HepG2 (cell line): ENCODE measurements around the gene NSMF. TPM values are rescaled to one million over a fixed set of nuclear protein-coding genes. Genes with fewer than 3 reads are reported as not detected.

Experiments used
- AGO2 ChIP-seq: fragments of 200-400 bp; formaldehyde crosslinking; optimal IDR thresholded peaks from 2 replicates; pipeline ENCODE3; 2017; ENCODE audit warnings: mild to moderate bottlenecking, low read depth, low read length, moderate library complexity
- BRF2 ChIP-seq: sonication (generic); formaldehyde crosslinking; IDR thresholded peaks from 2 replicates; pipeline ENCODE4 v1.8.1; 2022; ENCODE audit warnings: mild to moderate bottlenecking, missing genetic modification reagents
- CENPT ChIP-seq: sonication (generic); formaldehyde crosslinking; IDR thresholded peaks from 2 replicates; pipeline ENCODE4 v1.8.0; 2022; ENCODE audit warnings: low read depth, mild to moderate bottlenecking, moderate library complexity, missing genetic modification reagents
- HNRNPK ChIP-seq: fragments of 200-400 bp; formaldehyde crosslinking; IDR thresholded peaks from 2 replicates; pipeline ENCODE4 v1.6.1; 2018; ENCODE audit warnings: low read length, low read depth, moderate library complexity, mild to moderate bottlenecking; ENCODE audit not compliant: poor library complexity, severe bottlenecking
- HNRNPLL ChIP-seq: fragments of 200-400 bp; formaldehyde crosslinking; IDR thresholded peaks from 2 replicates; pipeline ENCODE4 v1.6.1; 2017; ENCODE audit warnings: mild to moderate bottlenecking, low read depth, low read length; ENCODE audit not compliant: poor library complexity, severe bottlenecking
- HOXA3 ChIP-seq: sonication (generic); formaldehyde crosslinking; IDR thresholded peaks from 2 replicates; pipeline ENCODE4 v1.5.0; 2020; ENCODE audit warnings: missing genetic modification reagents
- KLF12 ChIP-seq: sonication (generic); formaldehyde crosslinking; IDR thresholded peaks from 2 replicates; pipeline ENCODE4 v1.4.0; 2020; ENCODE audit warnings: missing genetic modification reagents, borderline replicate concordance
- KLF13 ChIP-seq: sonication (generic); formaldehyde crosslinking; IDR thresholded peaks from 2 replicates; pipeline ENCODE4 v1.4.0; 2020; ENCODE audit warnings: mild to moderate bottlenecking, missing genetic modification reagents
- SAFB2 ChIP-seq: sonication (generic); formaldehyde crosslinking; IDR thresholded peaks from 2 replicates; pipeline ENCODE4 v1.5.1; 2020; ENCODE audit warnings: missing genetic modification reagents, low read depth, mild to moderate bottlenecking, borderline replicate concordance
- SALL2 ChIP-seq: sonication (generic); formaldehyde crosslinking; IDR thresholded peaks from 2 replicates; pipeline ENCODE4 v1.8.1; 2023; ENCODE audit warnings: mild to moderate bottlenecking, missing genetic modification reagents, inconsistent platforms
- SOX6 ChIP-seq, 2 experiments: fragments of 450-650 bp in 1 of 2; sonication (generic) in 1 of 2; formaldehyde crosslinking in 1 of 2; IDR thresholded peaks; 2 replicates each; pipeline versions ENCODE4 v1.4.0 to v1.6.1; 2017 to 2020; ENCODE audit warnings: antibody characterized with exemption in 1 of 2, mild to moderate bottlenecking in 1 of 2, missing genetic modification reagents in 1 of 2
- THYN1 ChIP-seq: sonication (generic); formaldehyde crosslinking; IDR thresholded peaks from 2 replicates; pipeline ENCODE4 v1.8.1; 2023; ENCODE audit warnings: low read depth, mild to moderate bottlenecking, moderate library complexity, missing genetic modification reagents, borderline replicate concordance
- YY1 ChIP-seq: IDR thresholded peaks from 2 replicates; pipeline ENCODE4 v1.6.1; 2011; ENCODE audit warnings: low read length, low read depth, moderate library complexity, mild to moderate bottlenecking; ENCODE audit not compliant: insufficient read depth, insufficient replicate concordance
- ZBTB8A ChIP-seq: sonication (generic); formaldehyde crosslinking; IDR thresholded peaks from 2 replicates; pipeline ENCODE4 v1.4.0; 2020; ENCODE audit warnings: mild to moderate bottlenecking, low read depth, missing genetic modification reagents, borderline replicate concordance
- ZFP41 ChIP-seq: sonication (generic); formaldehyde crosslinking; IDR thresholded peaks from 2 replicates; pipeline ENCODE4 v1.4.0; 2020; ENCODE audit warnings: mild to moderate bottlenecking, missing genetic modification reagents, borderline replicate concordance
- ZSCAN20 ChIP-seq: sonication (generic); formaldehyde crosslinking; IDR thresholded peaks from 2 replicates; pipeline ENCODE4 v1.4.0; 2020; ENCODE audit warnings: missing genetic modification reagents, mild to moderate bottlenecking, borderline replicate concordance
- polyA plus RNA-seq, 8 experiments: library from polyadenylated mRNA; depleted of rRNA in 3 of 8; stranded (reverse) in 7 of 8; unstranded in 1 of 8; fragments of >200 nt; fragmentation: Illumina TruSeq in 4 of 8; extraction: Trizol in 4 of 8; gene quantifications; 2 replicates each; pipeline versions ENCODE4 v1.2.1 to v1.2.3, GENCODE V29; 2011 to 2016; ENCODE audit warnings: low read depth in 4 of 8, missing spikeins in 1 of 8, mixed read lengths in 1 of 8; ENCODE audit not compliant: insufficient read depth in 1 of 8
- total RNA-seq, 5 experiments: library from RNA; depleted of rRNA; stranded (reverse); fragments of >200 nt; fragmentation: Illumina TruSeq; extraction: Trizol; gene quantifications; 2 replicates each; pipeline ENCODE4 v1.2.3, GENCODE V29; 2016; ENCODE audit warnings: low read depth in 1 of 5
- TF ChIP-seq, protein P1 (sequence below): IDR thresholded peaks from 2 replicates; pipeline ENCODE4 v1.6.1; 2012; ENCODE audit warnings: inconsistent platforms
- TF ChIP-seq, protein P2 (sequence below): sonication (generic); formaldehyde crosslinking; IDR thresholded peaks from 2 replicates; pipeline ENCODE4 v1.9.0; 2021; ENCODE audit warnings: mild to moderate bottlenecking, missing genetic modification reagents

NSMF gene
- total and polyA plus RNA-seq, 2 of the 13 experiments (the other 11 are each of a cell fraction or from before 2014, with no cell fraction given) = 44.3 to 183 TPM

DNA sequence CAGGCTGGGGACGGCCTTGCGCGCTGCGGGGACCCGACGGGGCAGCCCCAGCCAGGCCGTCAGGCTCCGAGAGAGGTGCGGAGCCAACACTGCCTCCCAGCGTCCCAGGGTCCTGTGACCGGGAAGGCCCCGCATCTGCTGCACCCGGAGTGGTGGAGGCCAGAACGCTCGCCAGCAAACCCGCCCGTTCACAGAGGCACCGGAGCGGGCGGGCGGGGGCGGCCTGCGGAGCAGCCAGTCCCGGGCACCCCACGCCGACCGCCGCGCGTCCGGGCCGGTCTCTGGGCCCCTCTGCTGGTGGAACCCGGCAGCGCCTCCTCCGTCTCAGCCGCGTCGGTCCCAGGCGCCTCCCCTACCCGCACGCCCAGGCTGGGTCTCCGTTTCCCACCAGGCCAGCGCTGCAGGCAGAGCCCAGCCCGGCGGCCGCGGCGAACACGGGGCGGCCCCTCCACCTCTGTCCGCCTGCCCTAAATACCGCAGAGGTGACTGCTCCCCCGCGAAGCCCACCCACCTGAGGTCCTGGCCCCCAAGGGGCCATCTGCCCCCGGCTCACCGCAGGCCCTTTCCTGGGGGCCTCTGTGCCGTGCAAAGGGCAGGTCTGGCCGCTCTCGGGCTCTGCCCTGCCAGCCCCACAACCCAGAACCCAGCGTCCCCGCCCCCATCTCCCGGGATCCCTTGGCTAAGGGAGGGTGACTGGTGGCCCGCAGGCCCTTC, 52.1 kb downstream of the NSMF start (continued):
- TF ChIP-seq HNRNPK (peak; percentile 30), KLF12 (CRISPR knock-in tag) (peak; percentile 55; the same call in 1 of the 2 replicates), ZBTB8A (no peak), BRF2 (CRISPR knock-in tag) (0 out of 2 replicates have a peak, but pooled peaks have one; percentile 50), SAFB2 (peak; percentile 76; the same call in 1 of the 2 replicates), ZFP41 (CRISPR knock-in tag) (no peak), ZSCAN20 (CRISPR knock-in tag) (no peak), SOX6 (IDR thresholded peaks at IDR 0.05) (no peak), SOX6 (CRISPR knock-in tag; IDR thresholded peaks at IDR 0.05) (peak; percentile 34), AGO2 (peak; percentile 80), SALL2 (peak; percentile 71; the same call in 1 of the 2 replicates), KLF13 (CRISPR knock-in tag) (no peak), HNRNPLL (peak; percentile 41), CENPT (CRISPR knock-in tag) (no peak), HOXA3 (CRISPR knock-in tag) (peak; percentile 50; the same call in 1 of the 2 replicates), THYN1 (CRISPR knock-in tag) (no peak), YY1 (peak; percentile 30)
- TF ChIP-seq, protein P1, sequence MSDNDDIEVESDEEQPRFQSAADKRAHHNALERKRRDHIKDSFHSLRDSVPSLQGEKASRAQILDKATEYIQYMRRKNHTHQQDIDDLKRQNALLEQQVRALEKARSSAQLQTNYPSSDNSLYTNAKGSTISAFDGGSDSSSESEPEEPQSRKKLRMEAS = peak; percentile 40; the same call in 1 of the 2 replicates
- TF ChIP-seq, protein P2, sequence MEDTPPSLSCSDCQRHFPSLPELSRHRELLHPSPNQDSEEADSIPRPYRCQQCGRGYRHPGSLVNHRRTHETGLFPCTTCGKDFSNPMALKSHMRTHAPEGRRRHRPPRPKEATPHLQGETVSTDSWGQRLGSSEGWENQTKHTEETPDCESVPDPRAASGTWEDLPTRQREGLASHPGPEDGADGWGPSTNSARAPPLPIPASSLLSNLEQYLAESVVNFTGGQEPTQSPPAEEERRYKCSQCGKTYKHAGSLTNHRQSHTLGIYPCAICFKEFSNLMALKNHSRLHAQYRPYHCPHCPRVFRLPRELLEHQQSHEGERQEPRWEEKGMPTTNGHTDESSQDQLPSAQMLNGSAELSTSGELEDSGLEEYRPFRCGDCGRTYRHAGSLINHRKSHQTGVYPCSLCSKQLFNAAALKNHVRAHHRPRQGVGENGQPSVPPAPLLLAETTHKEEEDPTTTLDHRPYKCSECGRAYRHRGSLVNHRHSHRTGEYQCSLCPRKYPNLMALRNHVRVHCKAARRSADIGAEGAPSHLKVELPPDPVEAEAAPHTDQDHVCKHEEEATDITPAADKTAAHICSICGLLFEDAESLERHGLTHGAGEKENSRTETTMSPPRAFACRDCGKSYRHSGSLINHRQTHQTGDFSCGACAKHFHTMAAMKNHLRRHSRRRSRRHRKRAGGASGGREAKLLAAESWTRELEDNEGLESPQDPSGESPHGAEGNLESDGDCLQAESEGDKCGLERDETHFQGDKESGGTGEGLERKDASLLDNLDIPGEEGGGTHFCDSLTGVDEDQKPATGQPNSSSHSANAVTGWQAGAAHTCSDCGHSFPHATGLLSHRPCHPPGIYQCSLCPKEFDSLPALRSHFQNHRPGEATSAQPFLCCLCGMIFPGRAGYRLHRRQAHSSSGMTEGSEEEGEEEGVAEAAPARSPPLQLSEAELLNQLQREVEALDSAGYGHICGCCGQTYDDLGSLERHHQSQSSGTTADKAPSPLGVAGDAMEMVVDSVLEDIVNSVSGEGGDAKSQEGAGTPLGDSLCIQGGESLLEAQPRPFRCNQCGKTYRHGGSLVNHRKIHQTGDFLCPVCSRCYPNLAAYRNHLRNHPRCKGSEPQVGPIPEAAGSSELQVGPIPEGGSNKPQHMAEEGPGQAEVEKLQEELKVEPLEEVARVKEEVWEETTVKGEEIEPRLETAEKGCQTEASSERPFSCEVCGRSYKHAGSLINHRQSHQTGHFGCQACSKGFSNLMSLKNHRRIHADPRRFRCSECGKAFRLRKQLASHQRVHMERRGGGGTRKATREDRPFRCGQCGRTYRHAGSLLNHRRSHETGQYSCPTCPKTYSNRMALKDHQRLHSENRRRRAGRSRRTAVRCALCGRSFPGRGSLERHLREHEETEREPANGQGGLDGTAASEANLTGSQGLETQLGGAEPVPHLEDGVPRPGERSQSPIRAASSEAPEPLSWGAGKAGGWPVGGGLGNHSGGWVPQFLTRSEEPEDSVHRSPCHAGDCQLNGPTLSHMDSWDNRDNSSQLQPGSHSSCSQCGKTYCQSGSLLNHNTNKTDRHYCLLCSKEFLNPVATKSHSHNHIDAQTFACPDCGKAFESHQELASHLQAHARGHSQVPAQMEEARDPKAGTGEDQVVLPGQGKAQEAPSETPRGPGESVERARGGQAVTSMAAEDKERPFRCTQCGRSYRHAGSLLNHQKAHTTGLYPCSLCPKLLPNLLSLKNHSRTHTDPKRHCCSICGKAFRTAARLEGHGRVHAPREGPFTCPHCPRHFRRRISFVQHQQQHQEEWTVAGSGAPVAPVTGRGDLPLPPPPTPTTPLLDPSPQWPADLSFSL = no peak
